ENCODE results near the gene ZBTB5.

GRCh38 chr9:37410969-37411785 lies 54.1 kb downstream of the ZBTB5 start:
- TF ChIP-seq EZH2 (IDR thresholded peaks at IDR 0.05; ENCODE audit: insufficient read depth, poor library complexity, severe bottlenecking) (no peak), EZH2phosphoT487 (IDR thresholded peaks at IDR 0.05; ENCODE audit: insufficient read depth, low read depth) (no peak)

Data from GM23248 (cell line).